Endothelial cell of umbilical vein (primary cell): ENCODE results near the gene MORN3. TPM values are rescaled to one million over a fixed set of nuclear protein-coding genes. Genes with fewer than 3 reads are reported as not detected.

ENCODE experiments used
- BruUV-seq: library from RNA; stranded (reverse); fragments of 400-500 nt; replicated peaks from 2 replicates; lab custom pipeline; 2021; lab: Mats Ljungman, UMichigan
- CTCF ChIA-PET: fragments of 300-600, 350-600 bp; sonication (Branson Sonifier 250); formaldehyde crosslinking; loops from one replicate; lab custom pipeline; 2021; ENCODE audit warnings: antibody characterized with exemption, inconsistent platforms; lab: Charles Lee
- POLR2A ChIA-PET: fragments of 300-600, 350-600 bp; sonication (Branson Sonifier 250); formaldehyde crosslinking; loops from one replicate; lab custom pipeline; 2021; ENCODE audit warnings: antibody characterized with exemption, inconsistent platforms; lab: Charles Lee
- DNase-seq: peaks from one replicate; pipeline ENCODE4 v3.0.0-alpha.2; 2011; ENCODE audit warnings: low read depth, low spot score
- FAIRE-seq: peaks from 2 replicates; lab custom pipeline; 2011; peaks lifted over from hg19 to GRCh38; lab: Jason Lieb, UNC
- H2AFZ ChIP-seq: 2 replicates; pipeline ENCODE4 v1.6.0; 2012; ENCODE audit warnings: low read depth, low read length, control low read depth, inconsistent platforms
- H3K27ac ChIP-seq: 2 replicates; pipeline ENCODE4 v1.5.1; 2011; ENCODE audit warnings: low read depth, mild to moderate bottlenecking, control low read depth, low read length, moderate library complexity; ENCODE audit not compliant: insufficient read depth
- H3K27me3 ChIP-seq, 2 experiments: 2 replicates each; pipeline versions ENCODE4 v1.6.0 to v1.6.1; 2011; ENCODE audit warnings: low read length in 2 of 2, mixed read lengths in 1 of 2; ENCODE audit not compliant: control insufficient read depth in 2 of 2, insufficient read depth in 2 of 2
- H3K36me3 ChIP-seq, 2 experiments: 2 replicates in 1 of 2; 3 replicates in 1 of 2; pipeline ENCODE4 v1.5.1; 2011; ENCODE audit warnings: low read length in 2 of 2, mild to moderate bottlenecking in 1 of 2, moderate library complexity in 1 of 2; ENCODE audit not compliant: control insufficient read depth in 2 of 2, insufficient read depth in 2 of 2; ENCODE audit errors: extremely low read depth in 1 of 2
- H3K4me1 ChIP-seq: 3 replicates; pipeline ENCODE4 v1.5.1; 2011; ENCODE audit warnings: mild to moderate bottlenecking, low read length; ENCODE audit not compliant: control insufficient read depth, insufficient read depth; ENCODE audit errors: extremely low read depth
- H3K4me2 ChIP-seq: 2 replicates; pipeline ENCODE4 v1.6.1; 2011; ENCODE audit warnings: low read length, control low read depth, mixed read lengths; ENCODE audit not compliant: insufficient read depth
- H3K4me3 ChIP-seq, 3 experiments: fragments of 200-600 bp in 1 of 3; sonication (generic), shearing (Covaris generic) in 1 of 3; replicated peaks in 1 of 3; 2 replicates each; pipeline ENCODE4 v1.5.1; 2011 to 2016; ENCODE audit warnings: control low read depth in 3 of 3, low read length in 3 of 3, mild to moderate bottlenecking in 2 of 3, inconsistent platforms in 1 of 3, low read depth in 1 of 3, moderate library complexity in 1 of 3; ENCODE audit not compliant: insufficient read depth in 1 of 3
- H3K79me2 ChIP-seq: 2 replicates; pipeline ENCODE4 v1.6.0; 2012; ENCODE audit warnings: low read length, inconsistent platforms; ENCODE audit not compliant: control insufficient read depth, insufficient read depth
- H3K9ac ChIP-seq: replicated peaks from 2 replicates; pipeline ENCODE3; 2011; ENCODE audit warnings: low read length, control low read depth; ENCODE audit not compliant: insufficient read depth; ENCODE audit errors: extremely low read depth
- H3K9me1 ChIP-seq: replicated peaks from 3 replicates; pipeline ENCODE4 v1.6.0; 2011; ENCODE audit warnings: mild to moderate bottlenecking, low read length; ENCODE audit not compliant: control insufficient read depth, insufficient read depth; ENCODE audit errors: extremely low read depth
- H3K9me3 ChIP-seq: replicated peaks from 2 replicates; pipeline ENCODE4 v1.5.1; 2012; ENCODE audit warnings: low read length, inconsistent platforms; ENCODE audit not compliant: control insufficient read depth, insufficient read depth
- H4K20me1 ChIP-seq: replicated peaks from 2 replicates; pipeline ENCODE3; 2011; ENCODE audit warnings: mild to moderate bottlenecking, low read length; ENCODE audit not compliant: control insufficient read depth, insufficient read depth; ENCODE audit errors: extremely low read depth
- CTCF ChIP-seq, 2 donors: IDR thresholded peaks; 1 replicate in 1 of 2; 2 replicates in 1 of 2; pipeline ENCODE4 v1.5.1; 2011; ENCODE audit warnings: low read length in 2 of 2, mild to moderate bottlenecking in 2 of 2, moderate library complexity in 2 of 2, control low read depth in 1 of 2, inconsistent platforms in 1 of 2, low read depth in 1 of 2; ENCODE audit not compliant: insufficient read depth in 1 of 2; ENCODE audit errors: extremely low read depth in 1 of 2
- EZH2 ChIP-seq: IDR thresholded peaks from 2 replicates; pipeline ENCODE4 v1.6.1; 2012; ENCODE audit warnings: borderline replicate concordance, low read depth, mild to moderate bottlenecking, moderate library complexity, low read length, inconsistent platforms; ENCODE audit not compliant: severe bottlenecking
- FOS ChIP-seq: IDR thresholded peaks from 2 replicates; pipeline ENCODE4 v1.6.1; 2011; ENCODE audit warnings: mild to moderate bottlenecking, low read length, moderate library complexity, borderline replicate concordance; ENCODE audit not compliant: insufficient read depth
- GATA2 ChIP-seq: IDR thresholded peaks from 2 replicates; pipeline ENCODE4 v1.7.0; 2011; ENCODE audit warnings: low read depth, mild to moderate bottlenecking, moderate library complexity, mixed read lengths, low read length; ENCODE audit not compliant: insufficient read length, insufficient read depth
- JUN ChIP-seq: IDR thresholded peaks from 2 replicates; pipeline ENCODE4 v1.6.1; 2011; ENCODE audit warnings: borderline replicate concordance, low read depth; ENCODE audit not compliant: insufficient read length, insufficient read depth
- MAX ChIP-seq: IDR thresholded peaks from 2 replicates; pipeline ENCODE4 v1.6.1; 2011; ENCODE audit not compliant: insufficient read depth, insufficient read length
- MYC ChIP-seq: IDR thresholded peaks from one replicate; pipeline ENCODE4 v1.6.1; 2011; ENCODE audit warnings: mild to moderate bottlenecking, low read depth, low read length
- POLR2A ChIP-seq: IDR thresholded peaks from 2 replicates; pipeline ENCODE4 v1.6.1; 2012; ENCODE audit warnings: low read depth, mild to moderate bottlenecking, control low read depth, low read length
- POLR2AphosphoS5 ChIP-seq: IDR thresholded peaks from 2 replicates; pipeline ENCODE4 v1.6.1; 2012; ENCODE audit warnings: low read depth, mild to moderate bottlenecking, control low read depth, low read length, moderate library complexity; ENCODE audit not compliant: insufficient read depth
- dilution Hi-C: fragments of 300-500 bp; cut with MboI; formaldehyde crosslinking; loops from one replicate; pipeline ENCODE4 v1.15.0; 2019; ENCODE audit warnings: low sequenced_read_pairs; ENCODE audit not compliant: extremely low pct_ligation_motif_present
- intact Hi-C: fragments of 100-400 bp; cut with micrococcal nuclease; formaldehyde crosslinking; loops from one replicate; pipeline ENCODE4 v1.10.0; 2022
- polyA plus RNA-seq, 4 experiments: library from polyadenylated mRNA; depleted of rRNA in 3 of 4; stranded (reverse) in 3 of 4; unstranded in 1 of 4; fragments of >200 nt; gene quantifications; 2 replicates each; pipeline versions ENCODE4 v1.2.1 to v1.2.3, GENCODE V29; 2011 to 2012; ENCODE audit warnings: missing spikeins in 1 of 4
- total RNA-seq: library from RNA; stranded (reverse); gene quantifications from 2 replicates; pipeline ENCODE4 v1.2.3, GENCODE V29; 2021

Gene MORN3
- total and polyA plus RNA-seq, 2 donors (not counting 3 experiments of a cell fraction or from before 2014, with no cell fraction given): 0.66 to 0.73 TPM

GRCh38 chr12:121713257-121713777, 43.9 kb upstream of the MORN3 start:
- H4K20me1 ChIP-seq: no peaks in the 10 kb centered on the region
- H3K4me2 ChIP-seq: peak overlapping the region; percentile 78
- H3K4me1 ChIP-seq: peaks cover 18% of the 10 kb centered on the region
- peak overlapping the region; percentile 96 for H2AFZ ChIP-seq
- CTCF ChIA-PET: interaction anchor here (1.1 to 4.2 kb wide), 12 partner anchors 9 to 161 kb away, joined by 3 to 47 read pairs (median 6); partner anchors contain the start of gene RHOF
- POLR2A ChIA-PET: no interaction called here
- H3K36me3 ChIP-seq: no peaks in the 10 kb centered on the region
- no TSS peak for BruUV-seq
- H3K9me1 ChIP-seq: no peaks in the 10 kb centered on the region
- H3K4me3 ChIP-seq: peak overlapping the region; percentile 61 to 91 (median 91)
- no peak overlapping the region for H3K27ac ChIP-seq
- dilution Hi-C loops: no loop called here
- peaks cover 12% of the 10 kb centered on the region for H3K79me2 ChIP-seq
- H3K9ac ChIP-seq: peak overlapping the region; percentile 88
- H3K9me3 ChIP-seq: no peaks in the 10 kb centered on the region
- DNase-seq: no peak
- FAIRE-seq: no peak
- H3K27me3 ChIP-seq: no peaks in the 10 kb centered on the region
- TF ChIP-seq CTCF (IDR thresholded peaks at IDR 0.05; ENCODE audit: extremely low read depth in 1 of 2, insufficient read depth in 1 of 2, low read depth in 1 of 2, low read length in 2 of 2) (no peak), POLR2AphosphoS5 (no peak), EZH2 (no peak), MYC (no peak), GATA2 (no peak), MAX (no peak), FOS (no peak), POLR2A (no peak), JUN (no peak)
- intact Hi-C loops: loop anchor here (2.0 kb wide), 1 partner anchor 27 kb away; no protein-coding TSS in a partner anchor
